HFF-Myc (cell line): ENCODE results near the gene RAD51AP2.

ENCODE experiments used
- DNase-seq: peaks from one replicate; pipeline ENCODE4 v3.0.0-alpha.2; 2011; ENCODE audit warnings: low read depth; ENCODE audit errors: extremely low read depth
- H3K4me3 ChIP-seq: replicated peaks from 2 replicates; pipeline ENCODE4 v1.5.1; 2011; ENCODE audit warnings: low read depth, mild to moderate bottlenecking, control low read depth, low read length
- CTCF ChIP-seq: IDR thresholded peaks from 2 replicates; pipeline ENCODE4 v1.5.1; 2012; ENCODE audit warnings: mild to moderate bottlenecking, low read depth, low read length, control low read depth; ENCODE audit errors: missing control alignments

RAD51AP2 gene

GRCh38 chr2:17541531-17541950, 23.3 kb upstream of the RAD51AP2 start:
- H3K4me3 ChIP-seq: no peak overlapping the region
- DNase-seq: no peak
- no peak for TF ChIP-seq CTCF

GRCh38 chr2:17540813-17541530, 22.7 kb upstream of the RAD51AP2 start:
- H3K4me3 ChIP-seq: peak overlapping the region; percentile 27
- TF ChIP-seq CTCF: no peak
- no peak for DNase-seq

- no peak for DNase-seq
- peak within 1 kb of the TSS; percentile 27 for H3K4me3 ChIP-seq
- TF ChIP-seq CTCF: no peak
Measured at GRCh38 chr2:17540093-17540812, 22.0 kb upstream of the RAD51AP2 start, which contains the start of gene VSNL1. VSNL1 (plus strand) TSS chr2:17540696; CDS start chr2:17592075, 51,379 bp downstream.

GRCh38 chr2:17539611-17540092, 21.4 kb upstream of the RAD51AP2 start:
- TF ChIP-seq CTCF: no peak
- no peak overlapping the region for H3K4me3 ChIP-seq
- no peak for DNase-seq

- TF ChIP-seq CTCF: no peak
- peak overlapping the region; percentile 29 for H3K4me3 ChIP-seq
- DNase-seq: no peak
Measured at GRCh38 chr2:17538844-17539554, 20.8 kb upstream of the RAD51AP2 start.

- no peak for TF ChIP-seq CTCF
- no peak for DNase-seq
- peak overlapping the region; percentile 29 for H3K4me3 ChIP-seq
Measured at GRCh38 chr2:17538022-17538843, 20.0 kb upstream of the RAD51AP2 start.
